Loucy (cell line): ENCODE measurements around the gene CORO2A.

ENCODE experiments used
- EZH2phosphoT487 ChIP-seq: fragments of 200-600 bp; IDR thresholded peaks from 2 replicates; pipeline ENCODE4 v1.6.1; 2018; ENCODE audit warnings: antibody characterized with exemption, mild to moderate bottlenecking, moderate library complexity, borderline replicate concordance
- TF ChIP-seq, protein P1 (sequence below): fragments of 200-600 bp; sonication (generic); conservative IDR thresholded peaks from 2 replicates; pipeline ENCODE4 v1.5.1; 2014; ENCODE audit warnings: mild to moderate bottlenecking, antibody characterized with exemption, low read length

GRCh38 chr9:98152526-98152925, 39.9 kb downstream of the CORO2A start:
- TF ChIP-seq, protein P1, sequence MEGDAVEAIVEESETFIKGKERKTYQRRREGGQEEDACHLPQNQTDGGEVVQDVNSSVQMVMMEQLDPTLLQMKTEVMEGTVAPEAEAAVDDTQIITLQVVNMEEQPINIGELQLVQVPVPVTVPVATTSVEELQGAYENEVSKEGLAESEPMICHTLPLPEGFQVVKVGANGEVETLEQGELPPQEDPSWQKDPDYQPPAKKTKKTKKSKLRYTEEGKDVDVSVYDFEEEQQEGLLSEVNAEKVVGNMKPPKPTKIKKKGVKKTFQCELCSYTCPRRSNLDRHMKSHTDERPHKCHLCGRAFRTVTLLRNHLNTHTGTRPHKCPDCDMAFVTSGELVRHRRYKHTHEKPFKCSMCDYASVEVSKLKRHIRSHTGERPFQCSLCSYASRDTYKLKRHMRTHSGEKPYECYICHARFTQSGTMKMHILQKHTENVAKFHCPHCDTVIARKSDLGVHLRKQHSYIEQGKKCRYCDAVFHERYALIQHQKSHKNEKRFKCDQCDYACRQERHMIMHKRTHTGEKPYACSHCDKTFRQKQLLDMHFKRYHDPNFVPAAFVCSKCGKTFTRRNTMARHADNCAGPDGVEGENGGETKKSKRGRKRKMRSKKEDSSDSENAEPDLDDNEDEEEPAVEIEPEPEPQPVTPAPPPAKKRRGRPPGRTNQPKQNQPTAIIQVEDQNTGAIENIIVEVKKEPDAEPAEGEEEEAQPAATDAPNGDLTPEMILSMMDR = no peak
- TF ChIP-seq EZH2phosphoT487 = no peak
